M059J (cell line): ENCODE data around the gene AQP6. TPM values are rescaled to one million over a fixed set of nuclear protein-coding genes. Genes with fewer than 3 reads are reported as not detected.
"Not testable (repeated sequence)": the region's sequence is repeated elsewhere in the genome, so short reads cannot be mapped to it uniquely, and the experiment has no call there.

ENCODE experiments used
- DNase-seq: peaks from one replicate; pipeline ENCODE4 v3.0.0-alpha.2; 2012; ENCODE audit warnings: low read depth
- total RNA-seq: library from RNA; depleted of rRNA; stranded (reverse); fragments of >200 nt; shearing (Covaris generic); gene quantifications from 2 replicates; pipeline ENCODE4 v1.2.3, GENCODE V29; 2014

The AQP6 gene
- total RNA-seq, 1 experiment from 2014 or later: not detected

DNA sequence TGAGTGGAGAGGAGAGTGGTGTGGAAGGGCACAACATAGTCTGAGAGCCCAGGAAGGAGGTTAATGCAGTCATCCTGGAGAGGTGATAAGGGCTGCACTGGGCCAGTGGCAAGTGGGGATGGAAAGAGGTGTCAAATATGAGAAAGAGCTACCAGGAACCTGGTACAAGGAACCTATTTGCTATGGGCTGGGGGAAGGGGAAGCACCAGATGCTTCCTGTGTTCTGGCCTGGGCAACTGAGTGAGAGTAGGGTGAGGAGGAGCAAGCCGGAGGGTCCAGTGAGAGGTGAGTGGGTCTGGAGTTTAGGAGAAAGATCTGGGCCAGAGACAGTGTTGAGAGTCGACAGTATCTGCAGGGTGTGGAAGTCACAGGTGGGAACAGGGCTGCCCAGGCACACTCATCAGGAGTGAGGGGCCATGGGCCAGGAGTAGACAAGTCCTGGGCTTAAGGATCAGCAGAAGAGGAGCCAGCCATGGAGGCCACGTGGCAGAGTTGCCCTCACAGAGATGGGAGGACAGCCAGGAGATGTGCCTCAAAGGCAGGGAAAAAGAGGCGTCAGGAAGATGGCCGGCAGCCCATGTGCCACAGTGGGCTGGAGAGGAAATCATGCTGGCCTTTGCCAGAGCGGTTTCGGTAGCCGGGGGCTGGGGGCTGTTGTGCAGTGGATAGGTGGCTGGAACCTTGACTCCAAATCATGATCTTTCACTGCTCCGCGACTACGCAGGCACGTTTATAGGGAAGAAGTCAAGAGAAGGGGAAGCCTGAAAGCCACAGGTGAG is 2.9 kb upstream of the AQP6 start:
- DNase-seq: no peak

DNA sequence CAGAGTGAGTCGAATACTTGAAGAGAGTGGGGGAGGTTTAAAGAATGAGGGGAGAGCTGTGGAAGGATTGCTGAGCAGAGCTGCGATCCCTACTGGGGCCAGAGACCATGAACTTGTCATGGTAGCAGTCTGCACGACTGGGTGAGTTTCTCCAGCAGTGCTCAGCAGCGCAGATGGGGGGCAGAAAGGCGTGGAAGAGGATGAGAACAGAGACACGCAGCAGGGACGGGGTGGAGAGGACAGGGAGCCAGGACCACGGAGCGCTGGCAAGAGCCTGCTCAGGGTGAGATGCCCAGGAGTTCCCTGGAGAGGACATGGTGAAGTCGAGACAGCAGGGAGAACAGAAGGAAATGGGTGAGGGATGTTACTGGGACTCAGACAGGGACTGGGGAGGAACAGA is 2.1 kb upstream of the AQP6 start:
- DNase-seq: no peak

- DNase-seq: no peak
Measured at GRCh38 chr12:49971141-49971540, 1.6 kb upstream of the AQP6 start.

- no peak for DNase-seq
Measured at GRCh38 chr12:49972129-49972528, 618 bp upstream of the AQP6 start.

- no peak for DNase-seq
Measured at GRCh38 chr12:49973361-49973830, 649 bp downstream of the AQP6 start.

DNA sequence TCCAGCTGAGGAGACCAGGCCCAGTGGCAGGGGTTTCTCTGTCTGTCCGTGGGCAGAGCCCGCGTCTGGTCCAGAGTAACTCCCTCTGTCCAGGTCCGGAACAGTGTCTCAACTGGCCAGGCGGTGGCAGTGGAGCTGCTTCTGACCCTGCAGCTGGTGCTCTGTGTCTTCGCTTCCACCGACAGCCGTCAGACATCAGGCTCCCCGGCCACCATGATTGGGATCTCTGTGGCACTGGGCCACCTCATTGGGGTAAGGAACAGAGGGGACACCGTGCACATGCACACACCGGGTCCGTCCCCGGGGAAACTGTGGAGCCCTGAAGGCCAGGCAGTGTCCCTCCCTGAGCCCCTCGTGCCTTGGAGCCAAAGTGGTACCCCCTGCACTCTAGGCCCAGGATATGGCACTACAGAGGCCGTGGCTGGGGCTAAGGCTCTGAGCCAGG is 1.5 kb downstream of the AQP6 start:
- peak; percentile 31 for DNase-seq

- DNase-seq: no peak
Measured at GRCh38 chr12:49974677-49975317, 2.0 kb downstream of the AQP6 start.

GRCh38 chr12:49975318-49975761 is 2.6 kb downstream of the AQP6 start:
- no peak for DNase-seq

DNA sequence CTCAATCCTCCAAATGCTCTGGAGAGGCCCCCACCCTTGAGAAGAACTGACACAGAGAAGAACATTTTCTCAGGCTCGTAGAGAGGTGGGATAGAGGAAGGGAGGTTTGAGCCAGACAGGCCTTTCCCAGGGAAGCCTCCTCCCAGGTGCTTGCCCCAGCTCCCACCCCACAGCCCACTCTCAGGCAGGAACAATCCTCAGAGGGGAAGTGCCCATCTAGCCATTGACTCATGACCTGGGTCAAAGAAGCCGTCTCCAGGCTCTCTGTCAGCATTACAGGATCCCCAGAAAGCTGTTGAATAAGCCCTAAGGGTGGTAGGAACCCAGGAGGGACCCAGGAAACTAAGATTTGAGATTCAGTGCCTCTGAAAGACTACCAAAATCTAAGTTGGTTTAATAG is 3.8 kb downstream of the AQP6 start:
- no peak for DNase-seq

DNA sequence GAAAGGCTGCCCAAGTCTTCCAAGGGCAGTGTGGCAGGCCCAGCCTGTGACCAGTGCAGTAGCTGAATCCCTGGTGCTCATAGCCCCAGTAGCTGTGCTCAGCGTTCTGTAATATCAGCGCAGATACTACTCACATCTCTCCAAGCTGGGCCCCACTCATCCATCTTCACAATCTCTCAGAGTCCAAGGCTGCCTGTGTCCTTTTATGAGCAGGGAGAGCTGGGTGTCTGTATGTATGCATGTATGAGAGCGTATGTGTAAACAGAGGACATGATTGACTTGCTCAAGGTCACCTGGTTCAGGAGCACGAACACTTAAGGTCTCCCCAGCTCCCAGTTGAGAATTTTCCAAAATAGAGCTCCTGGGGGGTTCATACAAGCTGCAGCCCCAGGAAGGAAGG is 5.4 kb downstream of the AQP6 start:
- DNase-seq: no peak

GRCh38 chr12:49979016-49979586 is 6.4 kb downstream of the AQP6 start:
- no peak for DNase-seq

GRCh38 chr12:49979791-49980190 is 7.0 kb downstream of the AQP6 start:
- DNase-seq: no peak

DNA sequence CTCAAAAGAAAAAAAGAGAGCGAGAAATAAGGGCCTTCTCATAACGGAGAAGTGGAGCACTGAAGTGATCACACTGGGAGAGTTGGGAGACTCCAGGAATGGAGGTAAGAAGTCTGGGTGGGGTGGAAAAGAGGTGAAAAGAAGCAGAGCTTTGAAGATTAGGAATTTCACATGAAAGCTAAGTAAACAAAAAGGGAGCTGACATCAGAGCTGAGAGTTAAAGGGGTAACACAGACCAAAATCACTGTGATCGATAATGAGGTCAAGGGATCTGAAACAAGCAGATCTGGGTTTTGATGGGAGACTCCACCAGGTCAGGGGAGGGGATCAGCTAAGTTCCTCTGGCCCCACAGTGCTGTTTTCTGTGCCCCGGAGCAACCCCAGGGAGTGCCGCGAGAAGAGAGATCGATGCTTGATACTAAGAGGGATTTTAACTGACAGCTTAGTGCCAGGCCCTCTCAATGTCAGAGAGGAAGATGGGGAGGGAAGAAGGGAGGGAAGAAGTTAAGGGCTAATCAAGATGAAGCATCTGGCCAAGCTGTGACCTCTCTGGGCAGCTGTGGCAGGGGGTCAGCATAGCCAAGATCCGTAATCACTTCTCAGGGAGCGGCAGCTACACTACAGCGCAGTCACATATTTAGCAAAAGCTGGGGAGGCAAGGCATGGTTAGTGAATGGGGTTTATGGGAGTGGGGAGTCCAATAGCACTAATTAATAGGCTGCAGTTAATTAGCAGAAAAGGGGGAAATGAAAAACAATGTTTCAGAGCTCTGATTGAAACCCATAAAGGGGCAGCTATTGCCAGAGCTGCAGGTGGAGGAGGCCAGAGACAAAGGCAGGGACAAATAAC is 8.0 kb downstream of the AQP6 start:
- no peak for DNase-seq

GRCh38 chr12:49982246-49983087 is 9.7 kb downstream of the AQP6 start:
- DNase-seq: no peak

GRCh38 chr12:49983892-49984291 is 11.1 kb downstream of the AQP6 start:
- DNase-seq: peak; percentile 79

DNA sequence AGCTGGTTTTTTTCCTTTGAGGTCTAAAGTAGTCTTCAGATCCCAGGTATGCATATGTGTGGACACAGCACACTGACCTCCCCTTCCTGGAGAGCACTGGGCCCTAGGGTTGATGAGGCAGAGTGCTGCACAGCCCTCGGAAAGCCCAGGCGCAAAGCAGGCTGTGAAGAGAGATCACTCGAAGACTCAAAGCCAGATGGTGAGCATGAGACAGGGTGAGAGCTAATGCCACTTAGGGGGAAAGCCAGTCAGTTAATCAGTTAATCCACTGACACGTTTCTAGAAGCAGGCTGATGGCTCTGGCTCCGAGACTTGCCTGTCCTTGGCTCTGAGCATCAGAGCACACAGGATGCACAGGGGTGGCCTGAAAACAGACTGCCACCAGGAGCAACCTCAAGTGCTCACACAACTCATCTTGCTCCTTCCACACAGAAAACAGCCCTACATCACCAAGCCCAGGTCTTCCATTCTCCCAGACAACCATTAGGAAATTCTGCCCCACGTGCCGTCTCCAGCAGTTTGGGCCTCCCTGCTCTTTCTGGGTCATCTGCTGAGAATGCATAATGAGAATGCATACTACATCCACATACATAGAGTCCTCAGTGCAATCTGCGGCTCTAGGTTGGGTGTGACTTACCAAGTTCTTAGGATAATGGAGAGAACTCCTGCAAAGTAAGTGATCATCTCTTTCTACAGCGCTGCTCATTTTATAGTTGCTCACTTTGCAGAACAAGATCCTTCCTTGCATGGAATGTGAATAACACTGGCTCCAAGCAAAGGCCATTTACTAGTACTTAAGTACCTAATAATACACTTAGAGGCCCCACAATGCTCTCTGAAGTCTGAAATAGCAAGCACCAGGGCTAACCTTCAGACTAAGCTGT is 12.0 kb downstream of the AQP6 start:
- DNase-seq: no peak

DNA sequence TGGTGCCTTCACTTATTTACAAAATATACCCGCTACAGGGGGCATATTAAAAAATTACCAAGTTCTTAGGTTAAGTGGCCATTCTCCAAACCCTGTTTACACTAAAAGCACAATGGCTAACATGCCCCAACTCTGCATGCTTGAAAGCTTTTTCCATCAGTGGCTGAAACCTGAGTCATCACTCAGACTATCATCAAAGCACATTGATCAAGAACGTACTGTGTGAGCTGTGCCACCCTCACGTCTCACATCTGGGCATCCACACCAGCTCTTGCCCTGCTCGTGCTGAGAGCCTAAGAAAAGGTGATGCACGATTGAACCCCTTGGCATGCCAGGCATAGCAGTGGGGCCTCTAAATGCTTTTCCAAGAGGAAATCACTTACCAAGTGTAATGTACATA is 13.2 kb downstream of the AQP6 start:
- no peak for DNase-seq

DNA sequence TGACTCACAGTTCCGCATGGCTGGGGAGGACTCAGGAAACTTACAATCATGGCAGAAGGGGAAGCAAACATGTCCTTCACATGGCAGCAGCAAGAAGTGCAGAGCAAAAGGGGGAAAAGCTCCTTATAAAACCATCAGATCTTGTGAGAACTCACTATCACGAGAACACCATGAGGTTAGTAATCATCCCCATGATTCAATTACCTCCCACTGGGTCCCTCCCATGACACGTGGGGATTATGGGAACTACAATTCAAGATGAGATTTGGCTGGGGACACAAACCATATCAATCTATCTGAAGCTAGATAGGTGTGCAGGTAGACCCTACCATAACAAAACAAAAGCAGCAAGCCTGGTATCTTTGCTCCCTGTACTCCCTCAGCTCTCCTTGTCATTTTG is 13.7 kb downstream of the AQP6 start:
- not testable (repeated sequence) for DNase-seq

DNA sequence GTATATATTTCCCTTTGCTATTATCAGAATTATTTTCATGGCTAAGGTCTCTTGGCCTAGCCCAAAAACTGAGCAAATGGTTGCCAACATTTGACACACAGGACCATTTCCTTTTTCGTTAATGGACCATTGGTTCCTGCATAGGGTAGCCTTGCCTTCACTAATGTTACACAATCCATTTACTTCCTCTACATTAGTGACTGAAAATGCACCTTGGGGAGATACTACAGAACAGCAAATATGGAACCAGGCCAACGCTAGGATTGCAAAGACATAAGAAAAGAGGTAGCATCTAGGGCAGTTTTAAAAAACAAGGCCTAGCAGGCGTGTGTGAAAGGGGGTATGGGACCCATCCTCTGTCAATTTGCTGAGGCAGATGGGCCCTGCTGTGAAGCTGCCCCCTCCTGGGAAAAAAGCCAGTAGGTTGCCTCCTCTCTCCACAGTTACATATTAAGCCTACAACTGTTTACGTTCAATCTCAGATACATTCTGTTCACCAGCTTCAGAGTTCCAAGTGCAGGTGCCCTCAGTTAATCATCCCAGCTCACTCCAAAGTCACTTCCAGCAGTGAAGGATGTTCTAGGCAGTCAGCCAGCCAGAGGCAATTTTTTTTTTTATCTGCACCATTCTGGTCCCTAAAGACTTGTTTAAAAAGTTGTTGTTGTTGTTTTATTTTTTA is 15.0 kb downstream of the AQP6 start:
- no peak for DNase-seq
